HG02759 (cell line): ENCODE data around the gene ARSB.
"Not testable (repeated sequence)": the region's sequence is repeated elsewhere in the genome, so short reads cannot be mapped to it uniquely, and the experiment has no call there.

Experiments used
- ATAC-seq: cut with Tn5 transposase; IDR thresholded peaks from one replicate; pipeline ENCODE4 v1.9.1; 2021; ENCODE audit warnings: mild to moderate bottlenecking, moderate library complexity; ENCODE audit not compliant: unreplicated experiment

ARSB gene

GRCh38 chr5:78907255-78907891 lies 77.7 kb downstream of the ARSB start:
- ATAC-seq, result no peak

- peak; percentile 69 for ATAC-seq
These were observed 79.8 kb downstream of the ARSB start for GRCh38 chr5:78905084-78905938.

- ATAC-seq, result no peak
These were observed 81.2 kb downstream of the ARSB start for GRCh38 chr5:78903861-78904260.

- no peak for ATAC-seq
These were observed 81.8 kb downstream of the ARSB start for GRCh38 chr5:78903353-78903752.

- no peak for ATAC-seq
These were observed 85.2 kb downstream of the ARSB start for GRCh38 chr5:78899922-78900362.

- no peak for ATAC-seq
These were observed 89.0 kb downstream of the ARSB start for GRCh38 chr5:78896132-78896531.

GRCh38 chr5:78895616-78896015 lies 89.5 kb downstream of the ARSB start:
- ATAC-seq, result no peak

- ATAC-seq, result peak; percentile 55
These were observed 91.0 kb downstream of the ARSB start for GRCh38 chr5:78893940-78894677.

- no peak for ATAC-seq
These were observed 94.3 kb downstream of the ARSB start for GRCh38 chr5:78890667-78891379.

GRCh38 chr5:78889369-78890140 lies 95.6 kb downstream of the ARSB start:
- no peak for ATAC-seq

- no peak for ATAC-seq
These were observed 96.3 kb downstream of the ARSB start for GRCh38 chr5:78888580-78889368.

- ATAC-seq, result peak; percentile 97
These were observed 97.6 kb downstream of the ARSB start for GRCh38 chr5:78887384-78888118.

- ATAC-seq, result no peak
These were observed 98.5 kb downstream of the ARSB start for GRCh38 chr5:78886341-78887230.

- no peak for ATAC-seq
These were observed 103.2 kb downstream of the ARSB start for GRCh38 chr5:78881884-78882283.

GRCh38 chr5:78879516-78879915 lies 105.6 kb downstream of the ARSB start:
- ATAC-seq, result no peak

- ATAC-seq, result not testable (repeated sequence)
These were observed 119.0 kb downstream of the ARSB start for GRCh38 chr5:78866076-78866475.

- ATAC-seq, result no peak
These were observed 126.7 kb downstream of the ARSB start for GRCh38 chr5:78858364-78858763.

GRCh38 chr5:78855026-78855425 lies 130.1 kb downstream of the ARSB start:
- ATAC-seq, result no peak
